Hematopoietic multipotent progenitor cell treated with erythropoietin and hydrocortisone succinate and interleukin-3 and kit ligand, for 15 days (in vitro differentiated cells): ENCODE measurements around the gene ALK.

Experiments used
- DNase-seq: peaks from one replicate; pipeline ENCODE4 v3.0.0-alpha.2; 2015; ENCODE audit warnings: low spot score

Gene ALK

DNA sequence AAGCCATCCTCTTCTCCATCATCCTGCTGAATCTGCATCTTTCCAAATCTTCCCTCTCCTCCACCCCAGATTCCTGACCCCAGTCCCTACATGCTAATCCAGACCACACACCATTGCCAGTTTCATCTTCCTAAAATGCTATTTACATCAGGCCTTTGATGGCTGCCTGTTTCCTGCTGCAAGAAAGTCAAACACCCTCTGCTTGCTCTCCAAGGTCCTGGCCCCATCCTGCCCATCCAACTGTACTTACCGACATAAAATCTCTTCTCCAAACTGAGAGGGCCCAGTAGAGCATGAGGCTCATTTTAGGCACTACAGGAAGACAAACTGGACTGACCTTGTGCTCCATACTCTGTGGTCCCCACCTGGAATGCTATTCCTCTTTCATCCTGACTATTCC lies 19.0 kb downstream of the ALK start:
- DNase-seq: no peak

DNA sequence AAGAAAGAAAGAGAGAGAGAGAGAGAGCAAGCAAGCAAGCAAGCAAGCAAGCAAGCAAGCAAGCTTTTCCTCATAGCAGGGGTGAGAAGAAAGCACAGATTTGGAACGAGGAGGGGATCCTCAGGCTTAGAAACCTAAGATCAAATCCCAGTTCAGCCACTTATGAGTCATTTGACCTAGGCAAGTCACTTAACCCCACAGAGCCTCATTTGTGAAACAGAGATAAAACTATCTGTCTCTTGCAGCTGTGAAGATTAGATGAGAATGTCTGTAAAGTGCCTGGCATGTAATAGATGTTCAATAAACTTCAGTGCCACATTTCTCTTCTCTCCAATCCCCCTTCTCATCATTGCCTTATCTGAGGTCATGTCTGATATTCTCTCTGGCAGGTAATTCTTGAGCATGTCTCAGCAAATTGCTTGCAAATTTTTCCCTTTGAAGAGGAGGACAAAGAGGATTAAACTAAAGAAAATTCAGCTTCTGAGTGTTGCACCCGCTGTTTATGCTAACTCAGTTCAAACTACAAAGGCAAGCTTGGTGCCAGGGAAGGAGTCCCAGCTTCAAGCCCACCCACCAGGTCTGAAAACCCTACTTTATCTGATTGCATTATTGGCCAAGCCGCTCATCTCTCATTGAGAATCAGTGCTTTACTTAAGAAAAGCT lies 20.3 kb downstream of the ALK start:
- DNase-seq: no peak

DNA sequence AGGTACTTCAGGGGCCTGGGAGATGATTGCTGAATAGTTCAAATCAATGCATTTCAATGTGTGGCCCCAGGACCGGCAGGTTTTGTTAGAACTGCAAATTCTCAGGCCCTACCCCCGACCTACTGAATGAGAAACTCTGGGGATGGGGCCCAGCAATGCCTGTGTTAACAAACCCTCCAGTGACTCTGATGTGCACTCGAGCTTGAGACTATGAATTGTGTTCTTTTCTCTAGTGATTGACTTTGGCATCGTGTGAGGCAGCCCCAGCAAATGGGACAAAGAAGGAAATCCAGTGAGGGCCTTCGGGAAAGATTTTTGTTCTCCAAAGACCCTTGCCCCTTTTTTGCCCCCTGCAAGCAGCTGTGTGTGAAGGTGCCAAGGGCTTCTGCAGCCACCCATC lies 22.4 kb downstream of the ALK start:
- no peak for DNase-seq

DNA sequence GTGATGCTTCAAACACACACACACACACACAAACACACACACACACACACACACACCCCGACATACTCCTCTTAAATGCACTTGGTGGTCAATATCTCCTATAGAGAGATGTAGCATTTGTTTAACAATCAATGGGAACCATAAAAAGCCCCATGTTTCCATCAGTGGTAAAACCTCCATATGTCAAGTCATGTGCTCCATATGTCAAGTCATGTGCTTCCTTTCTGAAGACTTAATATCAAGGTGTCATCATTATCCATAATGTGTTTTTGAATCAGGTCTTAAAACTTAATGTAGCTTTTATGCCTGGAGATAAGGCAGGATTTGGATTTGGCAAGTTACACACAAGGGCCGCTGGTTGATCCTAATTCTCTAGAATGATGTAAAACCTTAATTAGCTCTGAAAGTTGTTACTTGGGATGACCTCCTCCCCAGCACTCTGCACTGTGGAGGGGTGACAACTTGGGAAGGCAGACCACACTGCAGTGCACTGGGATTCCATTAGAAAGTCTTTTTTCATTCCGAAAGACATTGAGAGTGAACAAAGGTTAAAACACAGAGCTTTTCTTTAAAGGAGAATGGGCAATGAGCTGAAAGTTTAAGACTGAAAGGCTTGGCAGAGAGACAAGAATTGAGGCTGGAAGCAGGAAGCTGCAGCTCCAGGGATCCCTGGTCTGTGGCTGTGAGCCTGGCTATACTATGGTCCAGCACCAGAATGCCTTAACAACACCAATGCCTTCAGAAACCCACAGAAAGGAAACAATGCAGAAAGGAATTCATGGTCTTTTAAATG lies 26.4 kb downstream of the ALK start:
- no peak for DNase-seq

DNA sequence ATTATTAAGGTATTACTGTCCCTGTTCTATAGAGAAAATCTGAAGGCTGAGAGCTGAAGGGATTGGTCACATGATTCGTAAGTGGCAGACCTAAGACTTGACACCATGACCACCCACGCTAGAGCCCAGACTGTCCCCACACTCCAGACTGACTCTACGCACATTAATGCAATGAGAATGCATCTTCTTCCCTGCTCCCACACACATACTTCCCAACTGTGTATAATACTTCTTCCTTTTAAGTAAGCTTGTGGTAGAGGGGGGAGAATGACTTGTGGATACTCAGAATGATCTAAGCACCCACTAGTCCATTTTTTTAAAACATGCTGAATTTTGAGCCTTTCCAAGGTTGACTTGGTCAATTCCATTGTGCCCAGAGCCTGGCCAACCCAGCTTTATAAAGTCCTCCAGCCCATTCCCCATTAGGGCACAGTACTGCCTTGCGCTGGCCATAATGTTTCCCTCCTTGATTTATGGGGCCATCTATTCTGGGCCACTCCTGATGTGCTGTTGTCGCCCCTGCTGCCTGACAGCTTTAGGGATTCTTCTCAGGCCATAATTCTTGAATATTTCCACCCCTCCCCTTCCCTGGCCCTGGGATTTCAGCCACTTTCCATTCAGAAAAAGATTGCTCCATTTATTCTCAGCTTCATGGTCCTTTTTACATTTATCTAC lies 28.7 kb downstream of the ALK start:
- DNase-seq: no peak

DNA sequence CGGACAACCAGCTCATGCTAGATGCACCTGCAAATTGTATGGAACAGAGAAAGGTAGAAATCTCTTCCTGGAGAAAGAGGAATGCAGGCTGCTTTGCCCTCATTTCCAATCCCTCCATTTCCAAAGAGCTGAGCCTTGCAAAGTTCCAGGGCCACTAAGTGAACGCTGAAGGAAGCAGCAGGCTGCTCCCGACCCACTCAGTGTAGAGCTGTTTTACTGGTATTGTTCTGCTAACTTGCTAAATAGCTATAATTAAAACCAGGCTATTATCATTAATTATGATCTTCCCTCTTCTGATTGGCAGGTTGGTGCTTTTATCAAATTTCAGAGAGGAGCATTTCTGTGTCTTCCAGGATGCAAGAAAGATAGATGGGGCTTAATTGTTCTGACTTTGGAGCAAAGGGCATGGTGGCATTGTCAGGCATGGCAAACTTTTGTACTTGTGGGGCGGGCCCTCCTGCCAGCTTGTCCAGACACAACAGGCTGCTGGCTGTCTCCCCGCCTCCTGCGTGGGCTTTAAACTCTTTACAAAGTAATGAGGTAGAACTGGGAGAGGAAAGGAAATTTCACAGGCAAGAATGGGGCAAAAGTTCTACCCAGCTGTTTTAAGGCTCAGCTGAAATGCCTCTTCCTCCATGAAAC lies 40.2 kb downstream of the ALK start:
- DNase-seq: no peak

DNA sequence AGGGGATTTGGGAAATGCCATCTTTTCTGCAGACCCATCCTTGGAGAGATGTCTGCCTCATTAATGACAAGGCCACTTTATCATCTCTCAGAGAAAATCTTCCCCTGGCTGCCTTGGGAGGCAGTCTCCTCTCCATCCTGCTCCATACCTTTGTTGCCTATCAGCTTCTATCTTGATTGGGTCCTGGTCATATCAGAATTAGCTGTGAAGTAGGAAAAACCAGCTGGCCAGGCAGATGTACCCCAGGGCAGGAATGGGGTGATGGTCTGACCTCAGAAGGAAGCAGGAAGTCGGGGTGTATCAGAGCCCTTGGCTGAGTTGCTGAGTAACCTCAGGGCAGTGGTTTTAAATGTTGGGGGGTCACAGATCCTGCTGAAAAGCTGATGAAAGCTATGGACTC lies 41.3 kb downstream of the ALK start:
- DNase-seq: no peak

DNA sequence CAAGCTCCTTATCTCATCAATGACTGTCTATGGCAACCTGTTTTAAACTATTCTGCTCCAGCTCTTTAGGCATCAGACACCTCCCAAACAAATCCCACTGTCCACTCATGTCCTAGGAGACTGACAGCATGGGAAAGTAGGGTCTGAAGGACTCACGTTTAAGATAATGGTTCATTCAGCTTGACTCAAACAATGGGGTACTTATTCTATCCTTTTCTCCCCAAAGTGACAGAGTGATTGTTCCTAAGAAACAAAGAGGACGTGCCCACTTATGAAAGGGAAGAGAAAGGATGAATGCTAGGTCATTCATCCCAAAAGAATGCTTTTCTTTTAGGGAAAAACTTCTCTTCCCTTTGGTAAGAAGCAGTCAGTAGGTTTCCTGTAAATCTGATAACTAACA lies 41.9 kb downstream of the ALK start:
- no peak for DNase-seq

DNA sequence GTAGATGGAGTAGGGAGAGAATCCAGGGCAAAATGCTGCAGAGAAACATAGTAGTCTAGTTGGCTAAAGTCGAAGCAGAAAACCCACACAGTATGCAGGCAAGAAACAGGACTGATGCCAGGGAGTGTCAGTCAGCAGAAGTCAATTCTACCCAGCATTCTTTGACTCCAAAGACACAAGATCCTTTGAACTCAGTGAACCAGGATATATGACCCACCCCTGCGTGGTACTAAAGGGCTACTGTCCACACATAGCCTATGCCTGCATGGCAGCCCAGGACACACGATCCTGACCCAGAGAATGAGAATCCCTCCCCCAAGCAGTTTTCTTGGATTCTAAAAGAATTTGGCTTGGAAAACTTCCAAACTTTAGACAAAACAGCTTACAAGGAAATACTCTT lies 42.5 kb downstream of the ALK start:
- DNase-seq: no peak

DNA sequence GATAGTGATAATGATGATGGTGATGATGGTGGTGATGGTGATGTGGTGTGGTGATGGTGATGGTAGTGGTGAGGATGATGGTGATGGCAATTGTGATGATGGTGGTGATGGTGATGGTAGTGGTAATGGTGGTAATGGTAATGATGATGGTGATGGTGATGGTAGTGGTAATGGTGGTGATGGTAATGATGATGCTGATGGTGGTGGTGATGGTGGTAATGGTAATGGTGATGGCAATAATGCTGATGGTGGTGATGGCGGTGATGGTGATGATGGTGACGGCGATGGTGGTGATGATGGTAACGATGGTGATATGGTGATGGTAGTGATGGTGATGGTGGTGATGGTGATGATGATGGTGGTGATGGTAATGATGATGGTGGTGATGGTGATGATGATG lies 45.0 kb downstream of the ALK start:
- DNase-seq: no peak

DNA sequence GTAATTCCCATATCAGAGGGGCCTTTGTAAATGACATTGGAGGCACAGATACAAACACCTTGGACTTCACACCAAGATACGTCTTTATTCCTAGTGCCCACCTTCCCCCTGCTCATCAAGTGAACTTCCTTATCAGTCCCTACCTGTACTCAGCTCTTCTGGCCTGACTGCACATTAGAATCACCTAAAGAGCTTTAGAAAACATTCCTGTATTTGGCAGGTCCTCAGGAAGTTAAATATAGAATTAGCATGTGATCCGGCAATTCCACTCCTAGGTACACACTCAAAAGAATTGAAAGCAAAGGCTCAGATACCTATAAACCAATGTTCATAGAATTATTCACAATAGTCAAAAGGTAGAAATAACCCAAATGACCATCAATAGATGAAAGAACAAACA lies 46.6 kb downstream of the ALK start:
- DNase-seq: no peak

DNA sequence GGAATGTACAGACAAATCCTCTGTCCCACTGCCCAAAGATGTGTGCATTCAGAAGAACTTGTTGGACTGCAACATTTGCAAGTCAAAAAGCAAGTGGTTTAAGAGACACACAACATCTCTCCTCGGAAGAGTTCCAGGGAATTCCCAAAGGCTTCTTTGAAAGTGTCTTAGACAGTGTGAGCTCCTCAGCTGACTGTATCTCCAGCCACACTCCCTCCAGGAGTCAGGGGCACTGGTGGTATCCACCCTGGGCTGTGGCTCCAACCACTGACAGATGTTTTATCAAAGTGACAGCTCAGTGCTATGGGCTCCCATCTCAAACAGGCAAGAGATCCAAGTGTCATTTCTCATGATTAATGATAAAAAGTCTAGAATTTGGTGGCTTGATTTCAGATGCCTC lies 48.5 kb downstream of the ALK start:
- no peak for DNase-seq

DNA sequence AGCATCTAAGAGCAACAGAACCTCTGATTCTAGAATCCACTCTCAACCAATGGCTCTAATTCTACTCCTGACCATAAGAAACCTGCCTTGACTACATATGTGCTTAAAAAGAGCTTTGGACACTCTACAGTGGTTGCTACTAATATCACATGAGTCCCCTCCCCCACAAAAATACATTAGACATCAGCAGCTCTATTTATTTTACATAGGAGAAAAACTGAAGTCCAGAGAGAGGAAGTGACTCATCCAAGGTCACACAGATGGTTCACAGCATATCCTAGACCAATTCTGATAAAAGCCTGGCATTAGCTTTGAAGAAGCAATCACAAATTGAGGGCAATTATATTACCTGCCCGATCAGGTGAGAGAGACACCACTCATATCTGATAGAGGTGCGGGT lies 49.8 kb downstream of the ALK start:
- DNase-seq: no peak

DNA sequence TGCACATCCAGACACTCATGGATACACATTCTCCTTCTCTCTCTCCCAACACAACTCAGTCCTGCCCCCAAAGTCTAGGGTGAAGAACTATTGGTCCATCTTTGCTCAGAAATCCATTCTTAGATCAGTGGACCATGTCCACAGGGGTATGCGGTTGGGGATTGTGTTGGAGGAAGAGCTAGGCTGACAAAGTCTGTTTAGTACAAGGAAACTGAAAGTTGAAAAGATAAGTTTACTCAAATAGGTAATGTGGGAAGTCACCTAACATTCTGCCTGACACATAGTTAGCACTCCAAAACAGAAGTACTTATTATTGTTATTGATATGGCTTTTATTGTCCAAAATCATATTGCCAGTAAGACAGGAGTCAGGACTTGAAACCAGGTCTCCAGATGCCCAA lies 55.9 kb downstream of the ALK start:
- no peak for DNase-seq

DNA sequence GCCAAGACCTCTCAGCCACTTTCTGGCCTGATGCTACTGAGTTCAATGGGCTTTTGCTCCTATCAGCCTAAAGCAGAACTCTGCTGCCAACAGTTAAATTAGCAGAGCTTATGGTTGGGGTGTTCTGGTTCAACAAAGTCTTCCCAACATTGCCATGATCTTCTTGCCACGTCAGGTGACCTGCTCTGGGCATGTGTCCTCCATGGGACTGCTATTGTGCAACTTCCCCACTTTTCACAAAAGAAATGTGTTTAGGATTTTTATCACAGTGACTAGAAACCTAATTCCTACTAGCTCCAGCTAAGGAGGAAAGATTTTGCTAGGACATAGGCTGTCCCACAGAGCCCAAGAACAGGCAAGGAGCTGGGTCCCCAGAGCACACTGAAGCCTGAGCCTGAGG lies 56.4 kb downstream of the ALK start:
- DNase-seq: no peak

DNA sequence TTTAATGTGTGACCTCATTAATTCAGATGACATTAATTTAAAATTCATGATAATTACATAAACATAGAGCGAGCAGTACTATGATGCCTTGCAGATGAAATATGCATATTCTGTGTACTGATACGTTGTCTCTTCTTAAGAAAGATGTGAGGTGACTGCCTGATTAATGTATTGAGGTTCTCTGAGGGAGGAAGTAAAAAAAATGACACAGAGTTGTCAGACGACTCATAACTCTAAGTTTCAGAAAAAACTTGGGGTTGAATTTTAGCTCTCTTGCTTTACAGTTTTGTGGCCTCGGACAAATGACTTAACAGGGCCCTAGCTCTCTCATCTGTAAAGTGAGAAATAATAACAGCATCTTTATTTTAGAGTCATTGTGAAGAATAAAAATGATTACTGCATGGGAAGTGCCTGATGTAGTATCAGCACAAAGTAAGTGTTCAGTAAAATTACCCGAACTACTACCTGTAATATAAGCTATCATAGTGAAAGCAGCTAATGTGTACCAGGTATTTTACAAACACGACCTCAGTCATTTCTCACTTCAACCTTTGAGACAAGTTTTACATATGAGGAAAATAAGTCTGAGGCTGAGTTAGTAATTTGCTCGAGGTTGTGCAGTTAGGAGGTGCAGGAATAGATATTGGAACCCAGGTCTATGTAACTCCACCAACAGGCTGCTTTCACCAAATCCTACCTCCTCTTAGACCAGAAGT lies 65.3 kb downstream of the ALK start:
- DNase-seq: no peak

DNA sequence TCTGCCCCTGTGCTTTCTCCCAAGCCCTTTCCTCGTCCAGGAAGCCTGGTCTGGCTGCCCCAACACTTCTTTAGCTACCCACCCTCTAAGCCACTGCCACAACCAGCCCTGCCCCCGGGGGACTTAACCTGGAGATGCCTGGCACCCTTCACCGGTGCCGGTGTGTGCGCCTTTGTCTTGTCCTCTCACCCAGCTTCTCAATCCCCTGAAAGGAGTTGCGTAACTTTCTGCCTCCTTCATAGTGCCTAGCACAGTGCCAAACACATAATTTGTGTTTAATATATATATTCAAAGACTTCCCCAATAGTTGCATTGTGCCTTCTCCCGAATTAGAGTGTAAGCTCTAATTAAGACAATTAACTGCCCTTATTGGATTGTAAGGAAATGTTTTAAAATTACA lies 70.6 kb downstream of the ALK start:
- no peak for DNase-seq

DNA sequence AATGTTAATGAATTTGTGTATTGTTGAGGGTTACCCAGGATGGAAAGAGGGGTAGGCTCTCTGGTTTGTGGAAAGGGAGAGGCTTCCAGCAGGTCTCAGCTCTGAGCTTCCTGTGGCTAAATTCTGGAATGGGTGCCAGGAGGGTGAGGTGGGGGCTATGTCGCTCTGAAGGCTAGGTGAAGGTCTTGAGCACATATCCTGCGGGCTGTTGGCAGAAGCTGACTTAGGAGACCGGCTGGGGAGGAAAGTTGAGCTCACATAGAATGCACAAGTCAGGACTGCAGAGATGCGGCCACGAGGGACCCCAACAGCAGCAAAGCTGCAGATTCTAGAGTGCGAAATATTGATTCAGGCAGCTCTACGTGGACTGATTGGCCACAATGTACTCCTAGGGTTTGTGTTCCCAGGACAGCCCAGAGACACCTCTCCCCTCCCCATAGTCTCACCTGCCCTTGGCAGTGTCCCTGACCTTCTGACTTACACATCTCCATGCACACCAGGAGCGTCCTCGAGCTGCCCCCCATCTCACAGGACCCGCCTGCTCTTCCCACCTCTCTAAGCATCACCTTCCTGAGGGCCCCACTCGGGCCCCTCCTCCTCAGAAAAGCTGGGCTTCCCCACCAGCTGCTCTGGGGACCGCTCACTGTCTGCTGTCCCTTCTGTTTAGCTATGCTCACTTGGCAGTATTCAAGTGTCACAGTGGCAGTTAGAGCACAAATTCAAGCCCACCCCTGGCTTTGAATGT lies 72.6 kb downstream of the ALK start:
- no peak for DNase-seq

DNA sequence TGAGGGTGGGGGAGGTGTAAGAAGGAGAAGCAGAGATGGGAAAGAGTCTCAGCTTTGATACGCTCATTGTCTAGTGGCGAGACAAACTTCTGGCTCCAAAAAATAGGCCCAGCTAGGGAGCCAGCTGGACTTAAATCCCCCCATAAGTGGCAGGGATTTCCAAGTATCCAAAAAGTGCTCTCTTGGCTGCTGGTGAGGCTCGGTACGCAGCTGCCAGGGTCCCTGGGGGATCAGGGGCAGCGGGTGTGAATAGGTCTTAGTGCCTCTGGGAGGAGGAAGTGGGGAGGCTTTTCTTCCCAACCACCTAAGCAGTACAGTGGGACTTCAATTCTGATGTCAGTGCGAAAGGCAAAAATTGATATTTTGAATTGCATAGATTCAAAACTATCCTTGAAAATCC lies 73.5 kb downstream of the ALK start:
- no peak for DNase-seq

DNA sequence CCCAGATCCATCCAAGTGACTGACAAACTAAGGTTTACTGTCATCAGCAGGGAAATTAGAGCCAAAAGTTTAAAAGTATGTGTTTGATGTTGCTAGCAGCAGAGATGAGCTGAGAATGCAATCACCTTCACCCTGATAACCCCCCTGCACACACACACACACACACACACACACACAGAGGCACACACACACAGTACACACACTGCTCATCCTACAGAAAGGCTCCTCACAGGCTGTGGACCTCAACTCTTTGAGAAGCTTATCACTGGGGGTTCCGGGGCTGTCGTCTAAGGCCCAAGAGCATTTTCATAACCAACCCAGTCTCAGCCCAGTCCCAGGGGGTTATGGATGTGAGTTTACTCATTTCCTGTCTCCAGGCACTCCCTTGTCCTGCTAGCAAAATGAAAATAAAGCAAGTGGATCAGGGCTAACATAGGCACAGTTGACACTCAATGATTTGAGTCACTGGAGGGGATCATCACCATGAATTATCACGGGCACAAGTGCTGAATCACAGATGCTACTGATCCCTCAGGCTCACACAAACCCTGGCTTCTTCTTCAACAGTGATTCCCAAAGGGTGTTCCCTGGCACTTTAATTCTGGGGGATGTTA lies 76.6 kb downstream of the ALK start:
- no peak for DNase-seq

DNA sequence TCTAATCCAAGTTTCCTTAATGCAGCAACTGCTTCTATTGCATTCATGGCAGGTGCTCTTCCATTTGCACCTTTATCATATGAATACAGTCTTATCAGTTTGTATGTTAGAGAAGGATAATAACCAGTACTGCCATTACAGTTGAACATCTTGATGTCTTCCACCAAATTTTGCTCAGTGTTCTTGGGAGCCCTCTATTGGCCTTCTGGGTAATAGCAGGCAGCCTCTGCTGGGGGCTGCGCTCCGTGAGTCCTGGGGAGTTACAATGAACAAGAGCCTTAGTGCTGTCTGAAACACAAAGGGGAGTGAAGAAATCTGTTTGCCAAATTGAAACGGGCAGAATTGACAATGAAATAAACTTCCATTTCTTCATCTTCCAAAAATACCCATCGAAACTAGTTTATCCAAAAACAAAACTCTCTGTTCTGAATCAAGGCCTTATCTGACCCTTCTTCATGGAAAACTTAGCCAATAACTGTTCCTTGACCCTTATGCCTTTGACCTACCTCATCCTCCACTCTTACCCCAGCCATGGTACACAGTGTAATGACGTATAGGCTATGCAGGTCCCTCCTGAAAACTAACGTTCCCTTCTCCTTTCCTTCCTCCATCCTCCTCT lies 79.9 kb downstream of the ALK start:
- peak; percentile 23 for DNase-seq
